T-helper 2 cell treated with Interferon-gamma antibody and Interleukin-4, amounts not matched to agents 5 μg/mL and 100 μg/mL, for 36 hours (primary cell): ENCODE measurements around the gene RAMP3.
"Not testable (repeated sequence)": the region's sequence is repeated elsewhere in the genome, so short reads cannot be mapped to it uniquely, and the experiment has no call there.

Experiments used
- DNase-seq: peaks from one replicate; pipeline ENCODE4 v3.0.0; 2021; ENCODE audit warnings: low spot score
- H3K27ac Mint-ChIP-seq: one replicate; pipeline ENCODE4 v1.8.0; 2021; ENCODE audit warnings: mild to moderate bottlenecking, mixed read lengths
- H3K27me3 Mint-ChIP-seq: one replicate; pipeline ENCODE4 v1.8.0; 2021; ENCODE audit warnings: low read depth, mixed read lengths
- H3K36me3 Mint-ChIP-seq: one replicate; pipeline ENCODE4 v1.8.0; 2021; ENCODE audit warnings: low read depth, mixed read lengths
- H3K4me1 Mint-ChIP-seq: one replicate; pipeline ENCODE4 v1.8.0; 2021; ENCODE audit warnings: low read depth, mixed read lengths
- H3K4me3 Mint-ChIP-seq: one replicate; pipeline ENCODE4 v1.8.0; 2022; ENCODE audit warnings: mild to moderate bottlenecking, moderate library complexity, mixed read lengths
- H3K9me3 Mint-ChIP-seq: one replicate; pipeline ENCODE4 v1.8.0; 2021; ENCODE audit warnings: mixed read lengths

RAMP3 gene

GRCh38 chr7:45156516-45157272, 897 bp upstream of the RAMP3 start:
- peaks cover 8% of the 10 kb centered on the region for H3K4me1 Mint-ChIP-seq
- DNase-seq: no peak

GRCh38 chr7:45157286-45157652, 322 bp upstream of the RAMP3 start:
- no peaks in the 10 kb centered on the region for H3K9me3 Mint-ChIP-seq
- no peak overlapping the region for H3K27ac Mint-ChIP-seq
- H3K4me3 Mint-ChIP-seq: no peak overlapping the region
- peaks cover 27% of the 10 kb centered on the region for H3K27me3 Mint-ChIP-seq
- H3K4me1 Mint-ChIP-seq: peaks cover 8% of the 10 kb centered on the region
- H3K36me3 Mint-ChIP-seq: no peaks in the 10 kb centered on the region
- DNase-seq: no peak

More at GRCh38 chr7:45156516-45157272, 897 bp upstream of the RAMP3 start:
- no peak overlapping the region for H3K27ac Mint-ChIP-seq
- no peak overlapping the region for H3K4me3 Mint-ChIP-seq
- H3K36me3 Mint-ChIP-seq: no peaks in the 10 kb centered on the region
- peaks cover 27% of the 10 kb centered on the region for H3K27me3 Mint-ChIP-seq
- no peaks in the 10 kb centered on the region for H3K9me3 Mint-ChIP-seq

GRCh38 chr7:45158471-45158870, 880 bp downstream of the RAMP3 start:
- DNase-seq: no peak
- no peaks in the 10 kb centered on the region for H3K36me3 Mint-ChIP-seq
- peaks cover 8% of the 10 kb centered on the region for H3K4me1 Mint-ChIP-seq
- no peak overlapping the region for H3K27ac Mint-ChIP-seq
- peaks cover 31% of the 10 kb centered on the region for H3K27me3 Mint-ChIP-seq
- peaks cover 3% of the 10 kb centered on the region for H3K9me3 Mint-ChIP-seq
- no peak overlapping the region for H3K4me3 Mint-ChIP-seq

GRCh38 chr7:45159296-45159695, 1.7 kb downstream of the RAMP3 start:
- H3K4me1 Mint-ChIP-seq: peaks cover 8% of the 10 kb centered on the region
- H3K27me3 Mint-ChIP-seq: peaks cover 34% of the 10 kb centered on the region
- peaks cover 4% of the 10 kb centered on the region for H3K9me3 Mint-ChIP-seq
- no peaks in the 10 kb centered on the region for H3K36me3 Mint-ChIP-seq
- no peak overlapping the region for H3K27ac Mint-ChIP-seq
- DNase-seq: no peak
- H3K4me3 Mint-ChIP-seq: no peak overlapping the region

GRCh38 chr7:45160417-45160881, 2.9 kb downstream of the RAMP3 start:
- Mint-ChIP-seq H3K27me3 (peaks cover 34% of the 10 kb centered on the region), H3K9me3 (peaks cover 11% of the 10 kb centered on the region), H3K27ac (no peak overlapping the region), H3K4me3 (no peak overlapping the region), H3K36me3 (no peaks in the 10 kb centered on the region), H3K4me1 (peaks cover 8% of the 10 kb centered on the region)
- DNase-seq: no peak

GRCh38 chr7:45161138-45161537, 3.5 kb downstream of the RAMP3 start:
- Mint-ChIP-seq H3K4me3 (no peak overlapping the region), H3K4me1 (peaks cover 8% of the 10 kb centered on the region), H3K9me3 (peaks cover 11% of the 10 kb centered on the region), H3K27ac (no peak overlapping the region), H3K36me3 (no peaks in the 10 kb centered on the region), H3K27me3 (peaks cover 34% of the 10 kb centered on the region)
- no peak for DNase-seq

GRCh38 chr7:45161842-45162241, 4.3 kb downstream of the RAMP3 start:
- no peak for DNase-seq
- peaks cover 8% of the 10 kb centered on the region for H3K4me1 Mint-ChIP-seq
- no peaks in the 10 kb centered on the region for H3K36me3 Mint-ChIP-seq
- H3K27me3 Mint-ChIP-seq: peaks cover 30% of the 10 kb centered on the region
- H3K4me3 Mint-ChIP-seq: no peak overlapping the region
- peaks cover 11% of the 10 kb centered on the region for H3K9me3 Mint-ChIP-seq
- H3K27ac Mint-ChIP-seq: no peak overlapping the region

- no peak overlapping the region for H3K27ac Mint-ChIP-seq
- H3K4me1 Mint-ChIP-seq: peaks cover 8% of the 10 kb centered on the region
- no peak overlapping the region for H3K4me3 Mint-ChIP-seq
- H3K9me3 Mint-ChIP-seq: peaks cover 11% of the 10 kb centered on the region
- H3K27me3 Mint-ChIP-seq: peaks cover 24% of the 10 kb centered on the region
- no peaks in the 10 kb centered on the region for H3K36me3 Mint-ChIP-seq
- DNase-seq: no peak
Measured at GRCh38 chr7:45162311-45162845, 4.8 kb downstream of the RAMP3 start.

- Mint-ChIP-seq H3K9me3 (peaks cover 11% of the 10 kb centered on the region), H3K27ac (no peak overlapping the region), H3K27me3 (peaks cover 25% of the 10 kb centered on the region), H3K4me1 (peaks cover 8% of the 10 kb centered on the region), H3K36me3 (no peaks in the 10 kb centered on the region), H3K4me3 (no peak overlapping the region)
- DNase-seq: no peak
Measured at GRCh38 chr7:45162943-45163691, 5.5 kb downstream of the RAMP3 start.

GRCh38 chr7:45163692-45164052, 6.1 kb downstream of the RAMP3 start:
- Mint-ChIP-seq H3K9me3 (peaks cover 11% of the 10 kb centered on the region), H3K27me3 (peaks cover 23% of the 10 kb centered on the region), H3K4me3 (no peak overlapping the region), H3K4me1 (peaks cover 8% of the 10 kb centered on the region), H3K27ac (no peak overlapping the region), H3K36me3 (no peaks in the 10 kb centered on the region)
- DNase-seq: no peak

GRCh38 chr7:45164271-45164670, 6.7 kb downstream of the RAMP3 start:
- H3K4me1 Mint-ChIP-seq, H3K4me3 Mint-ChIP-seq, H3K36me3 Mint-ChIP-seq, H3K27ac Mint-ChIP-seq, DNase-seq: not testable (repeated sequence)
- H3K27me3 Mint-ChIP-seq: peaks cover 23% of the 10 kb centered on the region
- H3K9me3 Mint-ChIP-seq: peaks cover 11% of the 10 kb centered on the region

- Mint-ChIP-seq H3K4me3 (no peak overlapping the region), H3K27ac (no peak overlapping the region), H3K9me3 (peaks cover 11% of the 10 kb centered on the region), H3K27me3 (peaks cover 28% of the 10 kb centered on the region), H3K4me1 (peaks cover 5% of the 10 kb centered on the region), H3K36me3 (no peaks in the 10 kb centered on the region)
- DNase-seq: no peak
Measured at GRCh38 chr7:45165857-45166256, 8.3 kb downstream of the RAMP3 start.

- H3K27me3 Mint-ChIP-seq: peaks cover 15% of the 10 kb centered on the region
- no peaks in the 10 kb centered on the region for H3K36me3 Mint-ChIP-seq
- DNase-seq: no peak
- H3K9me3 Mint-ChIP-seq: no peaks in the 10 kb centered on the region
- H3K4me3 Mint-ChIP-seq: no peak overlapping the region
- H3K27ac Mint-ChIP-seq: no peak overlapping the region
- H3K4me1 Mint-ChIP-seq: no peaks in the 10 kb centered on the region
Measured at GRCh38 chr7:45171946-45172345, 14.4 kb downstream of the RAMP3 start.

GRCh38 chr7:45173596-45174327, 16.2 kb downstream of the RAMP3 start:
- no peak overlapping the region for H3K27ac Mint-ChIP-seq
- no peak for DNase-seq
- no peaks in the 10 kb centered on the region for H3K9me3 Mint-ChIP-seq
- no peaks in the 10 kb centered on the region for H3K36me3 Mint-ChIP-seq
- H3K4me1 Mint-ChIP-seq: no peaks in the 10 kb centered on the region
- no peak overlapping the region for H3K4me3 Mint-ChIP-seq
- H3K27me3 Mint-ChIP-seq: peaks cover 9% of the 10 kb centered on the region
